ENCODE results near the gene ATG12.

DNA sequence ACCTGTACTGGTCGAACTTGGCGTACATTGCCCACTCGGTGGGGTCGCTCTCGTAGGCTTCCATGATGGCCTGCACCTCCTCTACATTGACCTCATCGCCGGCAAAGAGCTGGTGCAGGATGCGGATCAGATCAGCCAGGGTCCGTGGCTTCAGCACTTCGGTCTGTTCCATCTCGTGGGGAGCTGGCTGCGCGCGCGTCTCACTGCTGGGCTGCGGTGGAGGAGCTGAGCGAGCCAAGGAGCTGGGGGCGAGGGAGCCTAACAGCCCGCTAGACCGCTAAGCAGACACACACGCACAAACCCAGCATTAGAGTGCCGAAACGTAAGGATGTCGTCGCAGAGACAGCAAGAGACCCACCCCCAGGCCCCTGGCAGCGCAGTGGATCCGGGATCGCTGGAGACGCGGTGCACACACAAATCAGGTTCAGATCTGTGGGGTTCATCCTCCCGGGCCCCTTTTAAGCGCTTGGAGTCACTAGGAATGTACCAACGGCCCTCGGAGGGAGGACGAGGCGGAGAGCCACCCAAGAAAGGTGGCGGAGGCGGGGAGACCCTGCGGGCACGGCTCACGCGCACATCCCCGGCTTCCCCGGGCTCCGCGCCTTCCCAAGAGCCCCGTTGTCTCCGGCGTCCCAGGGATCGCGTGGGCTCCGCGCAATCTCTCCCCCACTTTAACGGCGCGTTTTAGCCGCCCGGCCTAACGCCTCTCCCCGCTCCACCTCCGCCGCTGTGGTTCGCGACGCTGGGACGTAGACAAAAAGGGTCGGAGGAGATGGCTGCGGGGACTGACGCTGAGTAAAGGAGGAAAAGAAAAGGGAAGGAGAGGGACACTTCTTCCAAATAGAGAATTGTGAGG is 24.9 kb downstream of the ATG12 start, which contains the start of gene CDO1:
- TF ChIP-seq, protein P1, sequence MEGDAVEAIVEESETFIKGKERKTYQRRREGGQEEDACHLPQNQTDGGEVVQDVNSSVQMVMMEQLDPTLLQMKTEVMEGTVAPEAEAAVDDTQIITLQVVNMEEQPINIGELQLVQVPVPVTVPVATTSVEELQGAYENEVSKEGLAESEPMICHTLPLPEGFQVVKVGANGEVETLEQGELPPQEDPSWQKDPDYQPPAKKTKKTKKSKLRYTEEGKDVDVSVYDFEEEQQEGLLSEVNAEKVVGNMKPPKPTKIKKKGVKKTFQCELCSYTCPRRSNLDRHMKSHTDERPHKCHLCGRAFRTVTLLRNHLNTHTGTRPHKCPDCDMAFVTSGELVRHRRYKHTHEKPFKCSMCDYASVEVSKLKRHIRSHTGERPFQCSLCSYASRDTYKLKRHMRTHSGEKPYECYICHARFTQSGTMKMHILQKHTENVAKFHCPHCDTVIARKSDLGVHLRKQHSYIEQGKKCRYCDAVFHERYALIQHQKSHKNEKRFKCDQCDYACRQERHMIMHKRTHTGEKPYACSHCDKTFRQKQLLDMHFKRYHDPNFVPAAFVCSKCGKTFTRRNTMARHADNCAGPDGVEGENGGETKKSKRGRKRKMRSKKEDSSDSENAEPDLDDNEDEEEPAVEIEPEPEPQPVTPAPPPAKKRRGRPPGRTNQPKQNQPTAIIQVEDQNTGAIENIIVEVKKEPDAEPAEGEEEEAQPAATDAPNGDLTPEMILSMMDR (IDR thresholded peaks at IDR 0.05) = no peak
- TF ChIP-seq POLR2A (IDR thresholded peaks at IDR 0.05) = peak in 1 of 2 donors; percentile 44

Measured in uterus (tissue), 2 donors.